ENCODE measurements around the gene TRPC5OS.

DNA sequence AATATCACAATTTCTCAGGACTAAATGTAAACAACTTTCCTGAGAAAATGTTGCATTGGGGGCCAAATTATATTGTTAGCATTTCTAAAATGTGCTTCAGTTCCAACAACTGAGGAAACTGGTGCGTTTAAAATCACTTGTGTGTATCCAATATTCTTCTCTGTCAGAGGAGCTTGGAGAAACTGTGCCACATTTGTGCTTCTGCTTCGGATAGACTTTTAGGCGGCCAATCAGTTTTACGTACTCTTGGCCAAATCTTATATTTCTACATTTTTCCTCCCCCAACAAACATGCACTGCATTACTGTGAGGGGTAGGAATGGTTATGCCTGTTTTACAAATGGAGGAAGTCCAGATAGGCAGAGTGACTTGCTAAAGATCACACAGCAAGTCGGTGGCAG is 27.4 kb upstream of the TRPC5OS start:
- TF ChIP-seq CTCF (IDR thresholded peaks at IDR 0.05) (no peak), EZH2 (IDR thresholded peaks at IDR 0.05; ENCODE audit: borderline replicate concordance, insufficient read depth, low read depth, low read length, poor library complexity, severe bottlenecking) (no peak)

Measured in B cell (primary cell).